Uterus (tissue), 2 donors: ENCODE measurements around the gene PPFIBP1.

Experiments
- CTCF ChIP-seq, 4 experiments: fragments of 200-600 bp in 2 of 4; fragments of 450-650 bp in 2 of 4; sonication (generic) in 2 of 4; IDR thresholded peaks; one replicate each; pipeline ENCODE4 v1.5.1; 2016 to 2019; ENCODE audit warnings: antibody characterized with exemption in 4 of 4, mild to moderate bottlenecking in 2 of 4, moderate library complexity in 1 of 4
- POLR2A ChIP-seq, 2 donors: fragments of 450-650 bp; IDR thresholded peaks; one replicate each; pipeline ENCODE4 v1.6.1; 2016; ENCODE audit warnings: antibody characterized with exemption in 2 of 2, mild to moderate bottlenecking in 1 of 2, moderate library complexity in 1 of 2

GRCh38 chr12:27566159-27566558, 42.2 kb downstream of the PPFIBP1 start:
- TF ChIP-seq POLR2A (IDR thresholded peaks at IDR 0.05) = no peak
- peak in 1 of 4 experiments; percentile 14 for TF ChIP-seq CTCF (IDR thresholded peaks at IDR 0.05)
